WERI-Rb-1 (cell line): Measurements from ENCODE around the gene FSTL5.
A peak's percentile ranks its signal among the peaks of the same experiment; 100 is the strongest.

ENCODE experiments used
- DNase-seq: peaks from one replicate; pipeline ENCODE4 v3.0.0-alpha.2; 2020
- H3K27ac ChIP-seq: fragments of 250-450 bp; sonication (Bioruptor Pico); 2 replicates; pipeline ENCODE4 v1.5.1; 2020; ENCODE audit warnings: mild to moderate bottlenecking, moderate library complexity
- H3K27me3 ChIP-seq: fragments of 250-450 bp; sonication (Bioruptor Pico); 2 replicates; pipeline ENCODE4 v1.5.1; 2021; ENCODE audit warnings: mild to moderate bottlenecking, low read depth, moderate library complexity; ENCODE audit not compliant: insufficient read depth, severe bottlenecking
- H3K36me3 ChIP-seq: fragments of 250-450 bp; sonication (Bioruptor Pico); 2 replicates; pipeline ENCODE4 v1.5.1; 2020; ENCODE audit warnings: mild to moderate bottlenecking, moderate library complexity
- H3K4me3 ChIP-seq: 2 replicates; pipeline ENCODE4 v1.5.1; 2011; ENCODE audit warnings: low read depth, mild to moderate bottlenecking, control low read depth, low read length
- H3K9me3 ChIP-seq: fragments of 250-450 bp; sonication (Bioruptor Pico); 2 replicates; pipeline ENCODE4 v1.5.1; 2021; ENCODE audit warnings: mild to moderate bottlenecking, moderate library complexity; ENCODE audit not compliant: severe bottlenecking
- TF ChIP-seq, protein P1 (sequence below): IDR thresholded peaks from 2 replicates; pipeline ENCODE4 v1.5.1; 2011; ENCODE audit warnings: low read depth, mild to moderate bottlenecking, control low read depth, inconsistent platforms, low read length

FSTL5 gene

DNA sequence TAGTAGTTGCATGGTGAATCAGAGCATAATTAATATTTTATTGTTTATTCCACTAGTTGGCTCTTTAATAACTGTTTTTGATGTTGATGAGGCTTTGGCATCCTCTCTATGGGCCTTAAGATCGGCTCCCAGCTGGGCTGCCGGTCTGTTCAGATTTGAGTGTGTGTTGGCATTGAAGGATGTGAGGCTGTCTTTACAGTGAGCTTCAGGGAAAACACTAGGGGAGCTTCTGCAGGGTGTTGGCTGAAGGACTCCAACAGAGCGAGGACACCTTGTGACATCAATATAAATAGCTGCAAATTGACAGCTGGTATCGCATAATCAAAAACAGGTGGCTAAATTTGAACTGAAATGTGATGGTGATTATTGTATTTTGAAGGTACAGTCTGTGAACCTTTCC, 322.0 kb downstream of the FSTL5 start:
- Histone ChIP-seq H3K27ac (no peak overlapping the region), H3K36me3 (no peaks in the 10 kb centered on the region), H3K9me3 (no peaks in the 10 kb centered on the region), H3K4me3 (no peak overlapping the region), H3K27me3 (no peaks in the 10 kb centered on the region)
- DNase-seq = peak; percentile 50
- TF ChIP-seq, protein P1, sequence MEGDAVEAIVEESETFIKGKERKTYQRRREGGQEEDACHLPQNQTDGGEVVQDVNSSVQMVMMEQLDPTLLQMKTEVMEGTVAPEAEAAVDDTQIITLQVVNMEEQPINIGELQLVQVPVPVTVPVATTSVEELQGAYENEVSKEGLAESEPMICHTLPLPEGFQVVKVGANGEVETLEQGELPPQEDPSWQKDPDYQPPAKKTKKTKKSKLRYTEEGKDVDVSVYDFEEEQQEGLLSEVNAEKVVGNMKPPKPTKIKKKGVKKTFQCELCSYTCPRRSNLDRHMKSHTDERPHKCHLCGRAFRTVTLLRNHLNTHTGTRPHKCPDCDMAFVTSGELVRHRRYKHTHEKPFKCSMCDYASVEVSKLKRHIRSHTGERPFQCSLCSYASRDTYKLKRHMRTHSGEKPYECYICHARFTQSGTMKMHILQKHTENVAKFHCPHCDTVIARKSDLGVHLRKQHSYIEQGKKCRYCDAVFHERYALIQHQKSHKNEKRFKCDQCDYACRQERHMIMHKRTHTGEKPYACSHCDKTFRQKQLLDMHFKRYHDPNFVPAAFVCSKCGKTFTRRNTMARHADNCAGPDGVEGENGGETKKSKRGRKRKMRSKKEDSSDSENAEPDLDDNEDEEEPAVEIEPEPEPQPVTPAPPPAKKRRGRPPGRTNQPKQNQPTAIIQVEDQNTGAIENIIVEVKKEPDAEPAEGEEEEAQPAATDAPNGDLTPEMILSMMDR = peak; percentile 18; the same call in 1 of the 2 replicates

- Histone ChIP-seq H3K27me3 (no peaks in the 10 kb centered on the region), H3K4me3 (no peak overlapping the region), H3K9me3 (no peaks in the 10 kb centered on the region), H3K36me3 (no peaks in the 10 kb centered on the region), H3K27ac (no peak overlapping the region)
- TF ChIP-seq, protein P1 = no peak
- no peak for DNase-seq
These were observed 334.2 kb downstream of the FSTL5 start for GRCh38 chr4:161829591-161829990.

DNA sequence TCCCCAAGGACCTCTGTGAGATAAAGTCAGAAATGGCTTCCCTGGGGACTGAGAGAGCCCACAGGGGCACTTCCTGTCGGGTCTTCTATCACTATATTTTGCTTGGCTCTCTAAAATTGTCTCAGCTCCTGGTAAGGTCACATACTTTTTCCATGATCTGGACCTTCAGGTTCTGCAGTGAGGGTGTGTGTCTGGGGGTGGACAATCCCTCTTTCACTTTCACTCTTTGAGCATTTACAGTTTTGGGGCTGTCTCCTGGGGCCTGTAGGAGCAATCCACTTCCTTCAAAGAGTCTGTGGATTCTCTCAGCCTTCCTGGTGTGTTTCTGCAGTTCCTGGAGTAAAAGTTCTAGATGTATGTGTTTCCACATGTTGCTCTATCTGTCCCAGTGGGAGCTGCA, 335.7 kb downstream of the FSTL5 start:
- TF ChIP-seq, protein P1 = no peak
- H3K27me3 ChIP-seq = no peaks in the 10 kb centered on the region
- no peak overlapping the region for H3K27ac ChIP-seq
- no peak for DNase-seq
- H3K4me3 ChIP-seq = no peak overlapping the region
- no peaks in the 10 kb centered on the region for H3K36me3 ChIP-seq
- H3K9me3 ChIP-seq = peaks cover 6% of the 10 kb centered on the region

DNA sequence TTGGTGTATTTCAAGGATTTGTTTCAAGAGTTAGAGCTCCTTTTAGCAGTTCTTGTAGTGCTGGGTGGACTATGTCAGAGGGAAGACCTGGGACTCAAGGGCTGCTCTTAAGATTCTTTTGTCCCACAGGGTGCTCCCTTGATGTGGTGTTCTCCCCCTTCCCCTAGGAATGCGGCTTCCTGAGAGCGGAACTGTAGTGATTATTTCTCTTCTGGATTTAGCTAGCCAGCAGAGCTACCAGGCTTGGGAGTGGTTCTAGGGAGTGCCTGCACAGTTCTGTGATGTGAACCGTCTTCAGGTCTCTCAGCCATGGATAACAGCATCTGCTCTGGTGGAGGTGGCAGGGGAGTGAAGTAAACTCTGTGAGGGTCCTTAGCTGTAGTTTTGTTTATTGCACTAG, 336.8 kb downstream of the FSTL5 start:
- Histone ChIP-seq H3K27ac (no peak overlapping the region), H3K36me3 (no peaks in the 10 kb centered on the region), H3K4me3 (no peak overlapping the region), H3K27me3 (no peaks in the 10 kb centered on the region), H3K9me3 (peaks cover 15% of the 10 kb centered on the region)
- TF ChIP-seq, protein P1 = no peak
- no peak for DNase-seq

DNA sequence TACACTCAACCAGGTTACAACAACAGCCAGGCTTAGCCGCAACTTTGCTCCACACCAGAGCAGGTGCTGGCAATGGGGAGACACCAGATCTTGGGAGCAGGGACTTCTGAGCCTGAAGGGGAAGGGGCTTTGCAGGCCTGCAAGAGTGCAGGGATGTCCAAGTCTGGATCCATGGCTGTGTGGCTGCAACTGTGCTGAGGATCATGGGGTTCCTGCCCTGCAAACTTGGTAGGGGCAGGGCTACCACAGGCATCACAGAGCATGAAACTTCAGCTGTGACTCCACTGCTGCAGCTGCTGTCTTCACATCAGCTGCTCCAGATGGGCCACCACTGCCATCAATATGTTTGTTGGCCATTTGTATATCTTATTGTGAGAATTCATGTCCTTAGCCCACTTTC, 340.4 kb downstream of the FSTL5 start:
- H3K27me3 ChIP-seq = no peaks in the 10 kb centered on the region

DNA sequence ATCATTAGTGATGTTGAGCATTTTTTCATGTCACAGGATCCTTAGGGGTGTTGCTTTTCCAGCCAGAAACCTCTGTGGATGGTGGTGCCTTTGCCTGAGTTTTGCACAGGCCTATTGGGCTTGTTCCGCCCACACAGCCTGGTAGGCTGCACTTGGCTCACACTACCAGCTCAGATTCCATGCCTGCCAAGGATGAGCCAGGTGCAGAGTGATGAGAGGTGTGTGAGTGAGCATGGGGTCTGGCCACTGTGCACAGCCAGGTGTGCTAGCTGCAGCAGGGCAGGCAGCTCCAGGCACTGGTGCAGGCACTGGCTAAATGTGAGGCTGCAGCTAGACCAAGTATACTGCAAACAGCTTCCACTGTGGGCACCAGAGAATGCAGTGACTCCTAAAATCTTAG, 341.6 kb downstream of the FSTL5 start:
- DNase-seq = no peak
- Histone ChIP-seq H3K27ac (no peak overlapping the region), H3K27me3 (no peaks in the 10 kb centered on the region), H3K36me3 (no peaks in the 10 kb centered on the region), H3K4me3 (no peak overlapping the region), H3K9me3 (peaks cover 15% of the 10 kb centered on the region)
- TF ChIP-seq, protein P1 = no peak

More for the DNA sequence above, 340.4 kb downstream of the FSTL5 start:
- TF ChIP-seq, protein P1 = no peak
- H3K36me3 ChIP-seq = no peaks in the 10 kb centered on the region
- H3K4me3 ChIP-seq = no peak overlapping the region
- no peak for DNase-seq
- H3K27ac ChIP-seq = no peak overlapping the region
- peaks cover 15% of the 10 kb centered on the region for H3K9me3 ChIP-seq
